ENCODE results near the gene MAP1LC3B2.

Gene MAP1LC3B2

DNA sequence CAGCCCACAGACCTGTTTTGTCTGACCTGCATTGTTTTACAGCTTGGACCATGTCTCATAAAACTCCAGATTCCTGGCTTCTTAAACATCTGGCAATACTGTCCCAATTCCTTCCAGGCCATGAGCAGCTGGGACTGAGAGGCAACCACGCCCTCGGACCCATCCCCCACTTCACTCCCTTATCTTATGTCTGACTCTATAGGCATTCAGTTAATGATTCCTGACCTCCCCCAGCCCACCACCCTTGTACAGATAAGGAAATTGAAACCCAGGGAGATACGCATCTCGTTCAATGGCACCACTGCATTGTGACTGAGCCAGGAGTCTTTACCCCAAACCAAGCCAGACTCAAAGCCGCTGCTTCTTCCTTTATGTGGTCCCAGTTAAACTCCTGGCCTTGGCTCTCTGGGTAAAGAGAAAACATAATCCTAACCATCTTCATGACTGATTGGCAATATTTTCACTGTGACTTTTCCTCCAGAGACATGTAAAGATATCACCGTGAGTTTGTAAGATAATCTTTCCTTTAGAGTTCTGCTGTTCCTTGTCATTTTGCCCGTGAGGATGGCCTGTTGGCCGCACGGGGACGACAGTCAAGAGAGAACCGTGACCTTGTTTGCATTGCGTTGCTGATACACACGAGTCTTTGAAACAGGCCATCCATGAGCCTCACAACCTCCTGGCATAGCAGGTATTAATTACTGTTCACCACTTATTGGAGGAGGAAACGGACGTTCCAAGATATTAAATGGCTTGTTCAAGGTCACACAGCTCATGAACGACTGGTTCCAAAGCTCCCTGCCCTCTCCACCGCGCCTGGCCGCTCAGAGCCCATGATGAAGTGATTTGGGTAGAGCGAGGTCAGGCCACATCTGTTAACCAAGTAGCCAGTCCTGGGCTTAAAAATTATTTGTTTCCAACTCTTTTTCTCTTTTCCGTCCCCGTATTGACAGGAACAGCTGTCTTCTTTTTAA, 39.4 kb downstream of the MAP1LC3B2 start:
- DNase-seq = no peak

GRCh38 chr12:116599285-116600136, 40.3 kb downstream of the MAP1LC3B2 start:
- no peak for DNase-seq

- DNase-seq = no peak
These were observed 42.1 kb downstream of the MAP1LC3B2 start for GRCh38 chr12:116600959-116601918.

DNA sequence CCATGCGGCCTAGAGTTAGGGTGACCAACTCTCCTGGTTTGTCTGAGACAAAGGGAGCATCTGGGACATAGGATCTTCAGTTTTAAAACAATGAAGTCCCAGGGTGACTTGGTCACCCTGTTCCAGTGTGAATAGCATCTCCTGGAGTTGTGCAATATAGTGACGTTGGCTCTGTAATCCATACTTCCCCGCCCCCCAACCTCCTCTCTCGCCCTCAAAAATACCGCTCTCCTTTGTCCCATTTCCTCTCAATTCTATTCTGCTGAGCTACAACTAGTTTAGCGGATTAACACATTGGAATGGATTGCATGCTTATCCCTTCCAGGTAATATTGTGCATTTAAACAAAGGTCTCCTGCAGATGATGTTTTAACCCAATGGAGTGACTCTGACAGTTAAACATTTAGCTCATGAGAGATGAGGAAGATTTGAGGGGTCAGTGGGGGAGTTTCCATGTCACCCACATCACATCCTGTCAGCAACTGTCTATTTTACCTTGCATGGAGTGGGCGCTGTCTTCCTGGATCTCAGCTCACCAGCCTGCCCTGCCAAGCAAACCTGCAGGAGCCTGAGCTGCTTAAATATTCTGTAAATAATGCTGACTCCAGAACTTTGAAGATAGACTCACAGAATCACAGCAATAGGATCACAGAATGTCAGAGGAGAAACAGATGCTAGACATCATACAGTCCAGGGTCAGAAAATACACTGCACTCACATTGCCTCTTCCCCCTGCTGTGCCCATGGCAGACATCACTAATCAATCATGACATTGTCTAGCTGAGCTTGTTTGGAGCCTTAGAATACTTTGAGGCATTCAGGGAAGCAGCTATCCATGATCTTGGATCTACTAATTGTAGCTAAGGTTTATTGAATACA, 43.0 kb downstream of the MAP1LC3B2 start:
- DNase-seq = no peak

DNA sequence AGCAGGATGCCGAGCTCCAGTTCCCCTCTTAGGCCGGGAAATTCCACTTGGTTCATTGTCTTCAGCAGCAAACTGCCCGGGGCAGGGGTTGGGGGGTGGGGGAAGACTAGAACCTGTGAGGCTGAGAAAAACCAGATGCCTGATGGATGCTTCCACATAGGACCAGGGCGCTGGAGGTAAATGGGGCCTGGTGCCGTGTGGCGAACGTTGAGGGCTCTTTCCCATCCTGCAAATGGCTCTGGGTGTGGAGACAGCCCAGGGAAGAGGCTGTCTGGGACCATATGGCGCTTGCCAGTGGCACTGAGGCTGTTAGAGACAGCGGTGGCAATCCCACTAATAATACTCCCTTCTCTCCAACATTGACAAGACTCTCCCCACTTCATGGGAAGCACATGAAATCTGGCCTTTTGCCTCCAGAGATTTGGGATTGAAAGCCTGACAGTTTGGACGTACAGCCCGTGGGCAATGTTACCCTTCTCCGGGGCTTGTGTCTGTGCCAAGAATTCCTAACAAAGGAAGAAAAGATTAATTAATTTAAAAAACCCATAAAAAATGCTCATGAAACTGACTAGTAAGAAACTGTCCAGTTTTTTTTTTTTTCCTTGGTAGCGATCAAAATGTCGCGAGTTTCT, 44.5 kb downstream of the MAP1LC3B2 start:
- no peak for DNase-seq

DNA sequence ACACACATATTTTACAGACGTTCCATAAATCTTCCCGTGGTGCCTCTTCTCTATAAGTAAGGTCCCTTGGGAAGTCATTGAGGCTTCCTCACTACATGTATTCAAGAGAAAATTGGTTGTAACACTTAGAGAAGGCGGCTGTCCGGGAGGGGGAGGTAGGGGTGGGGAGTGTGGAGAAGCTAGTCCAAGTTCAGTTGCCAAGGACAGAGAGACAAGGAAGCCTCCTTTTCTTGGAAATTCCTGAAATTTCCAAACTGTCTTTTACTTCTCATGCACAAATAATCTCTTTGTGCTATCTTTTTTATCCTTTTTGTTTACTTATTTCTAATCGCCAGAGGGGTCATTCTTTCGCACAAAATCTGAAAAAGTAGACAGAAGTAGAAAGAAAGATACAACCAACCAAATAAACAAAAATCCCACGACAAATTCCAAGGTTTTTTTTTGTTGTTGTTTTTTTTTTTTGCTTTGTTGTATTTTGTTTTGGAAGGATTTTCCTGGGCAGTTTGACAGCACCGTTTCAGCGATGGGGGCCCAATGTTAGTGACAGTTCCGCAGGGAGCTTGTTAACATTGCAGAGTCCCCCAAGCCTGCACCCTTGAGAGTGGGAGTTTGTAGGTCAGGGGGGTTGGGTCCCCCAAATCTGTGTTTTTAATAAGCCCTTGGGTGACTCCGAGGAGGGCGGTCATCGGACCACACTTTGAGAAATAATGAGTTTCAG, 45.2 kb downstream of the MAP1LC3B2 start:
- no peak for DNase-seq

GRCh38 chr12:116604951-116605641, 45.9 kb downstream of the MAP1LC3B2 start:
- DNase-seq = no peak

- DNase-seq = no peak
These were observed 47.2 kb downstream of the MAP1LC3B2 start for GRCh38 chr12:116606397-116606796.

- DNase-seq = no peak
These were observed 47.9 kb downstream of the MAP1LC3B2 start for GRCh38 chr12:116607039-116607438.

GRCh38 chr12:116609319-116610114, 50.3 kb downstream of the MAP1LC3B2 start:
- DNase-seq = no peak

DNA sequence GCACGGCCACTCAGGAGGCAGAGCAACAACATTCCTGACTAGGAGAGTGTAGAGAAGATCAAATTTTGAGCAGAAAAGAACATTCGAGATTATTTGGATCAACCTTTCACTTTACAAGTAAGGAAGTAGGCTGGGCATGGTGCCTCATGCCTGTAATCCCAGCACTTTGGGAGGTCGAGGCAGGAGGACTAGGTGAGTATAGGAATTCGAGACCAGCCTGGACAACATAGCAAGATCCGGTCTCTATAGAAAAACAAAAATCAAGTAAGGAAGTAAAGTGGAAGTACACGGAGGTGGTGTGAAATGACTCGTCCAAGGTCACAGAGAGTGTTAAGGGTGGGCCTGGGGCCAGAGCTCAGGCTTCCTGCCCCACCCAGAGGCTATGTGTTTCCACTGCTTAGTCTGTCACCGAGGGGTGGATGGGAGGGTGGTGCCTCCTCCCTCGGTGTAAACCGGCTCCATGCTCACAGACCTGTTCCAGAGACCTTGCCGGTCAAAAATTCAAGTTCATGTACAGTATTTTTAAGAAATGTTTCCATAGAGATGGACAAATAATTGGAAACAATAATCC, 51.9 kb downstream of the MAP1LC3B2 start:
- peak; percentile 5 for DNase-seq

DNA sequence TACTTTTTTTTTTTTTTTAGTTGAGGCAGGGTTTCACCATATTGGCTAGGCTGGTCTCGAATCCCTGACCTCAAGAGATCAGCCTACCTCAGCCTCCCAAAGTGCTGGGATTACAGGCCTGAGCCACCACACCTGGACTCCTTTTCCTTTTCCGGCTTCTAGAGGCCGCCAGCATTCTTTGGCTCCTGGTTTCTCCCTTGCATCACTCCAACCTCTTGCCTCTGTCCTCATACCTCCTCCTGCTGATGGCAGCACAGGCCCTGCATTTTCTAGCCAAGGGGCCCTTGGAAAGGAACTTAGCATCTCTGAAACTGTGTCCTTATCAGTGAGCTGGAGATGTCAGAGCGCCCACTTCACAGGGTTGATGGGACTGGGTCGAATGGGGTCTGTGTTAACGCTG, 53.3 kb downstream of the MAP1LC3B2 start:
- no peak for DNase-seq

GRCh38 chr12:116613256-116613655, 54.1 kb downstream of the MAP1LC3B2 start:
- DNase-seq = no peak

DNA sequence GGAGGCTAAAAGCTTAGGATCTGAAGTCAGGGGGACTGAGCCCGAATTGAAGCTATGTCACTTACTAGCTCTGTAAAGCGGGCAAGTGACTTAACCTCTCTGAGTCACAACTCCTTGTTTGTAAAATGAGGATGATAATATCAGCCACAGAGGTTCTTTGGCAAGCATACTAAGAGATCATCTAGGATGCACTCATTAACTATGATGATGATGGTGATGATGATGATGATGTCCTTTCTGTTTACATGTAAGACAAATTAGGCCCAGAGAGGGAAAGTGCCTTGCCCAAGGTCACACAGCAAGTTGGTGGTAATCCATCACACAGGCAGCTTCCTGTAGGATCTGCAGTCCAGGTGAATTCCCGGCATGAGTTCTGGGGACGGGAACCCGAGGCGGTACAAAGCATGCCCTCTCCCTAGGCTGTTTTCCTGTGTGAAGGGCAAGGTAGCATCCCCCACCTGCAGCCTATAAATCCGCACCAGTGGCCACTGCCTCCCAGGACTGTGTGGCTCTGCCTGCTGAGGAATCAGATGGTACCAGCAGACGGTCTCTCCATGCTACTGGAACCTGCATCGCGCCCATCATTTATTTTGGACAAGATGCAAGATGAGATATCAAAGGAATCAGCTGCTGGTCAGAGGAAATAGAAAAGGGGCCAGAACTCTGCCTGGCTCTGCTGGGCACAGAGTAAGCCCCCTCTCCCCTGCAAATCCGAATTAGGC, 55.2 kb downstream of the MAP1LC3B2 start:
- no peak for DNase-seq

GRCh38 chr12:116615141-116615861, 56.1 kb downstream of the MAP1LC3B2 start:
- DNase-seq = no peak

GRCh38 chr12:116616536-116617248, 57.5 kb downstream of the MAP1LC3B2 start:
- no peak for DNase-seq
